SH-SY5Y (cell line): ENCODE data around the gene EN2.

Experiments used
- GATA2 ChIP-seq: IDR thresholded peaks from 2 replicates; pipeline ENCODE4 v1.6.1; 2011; ENCODE audit warnings: mild to moderate bottlenecking, low read depth, low read length
- GATA3 ChIP-seq: IDR thresholded peaks from 2 replicates; pipeline ENCODE4 v1.6.1; 2011; ENCODE audit warnings: low read depth, mild to moderate bottlenecking, low read length, moderate library complexity

- TF ChIP-seq GATA2 (no peak), GATA3 (no peak)
Observed at GRCh38 chr7:155490697-155491628, 33.0 kb downstream of the EN2 start.
